Subcutaneous adipose tissue (tissue), 4 donors: ENCODE data around the gene USE1. TPM values are rescaled to one million over a fixed set of nuclear protein-coding genes. Genes with fewer than 3 reads are reported as not detected.

ENCODE experiments used
- CTCF ChIP-seq: fragments of 450-650 bp; IDR thresholded peaks from one replicate; pipeline ENCODE4 v1.5.1; 2016; ENCODE audit warnings: low read depth, mild to moderate bottlenecking, control low read depth, antibody characterized with exemption, moderate library complexity
- total RNA-seq, 4 donors: library from RNA; depleted of rRNA; stranded (reverse); fragments of >200 nt; gene quantifications; one replicate each; pipeline ENCODE4 v1.1.0, GENCODE V29; 2016

Gene USE1
- total RNA-seq, 4 donors from 2014 or later, result 20.5 to 31.3 (median 29.2) TPM

GRCh38 chr19:17216058-17216670 is 1.0 kb downstream of the USE1 start:
- TF ChIP-seq CTCF, result no peak

GRCh38 chr19:17219286-17219685 is 4.1 kb downstream of the USE1 start:
- no peak for TF ChIP-seq CTCF

GRCh38 chr19:17220207-17220758 is 5.1 kb downstream of the USE1 start:
- no peak for TF ChIP-seq CTCF

GRCh38 chr19:17225053-17225452 is 9.9 kb downstream of the USE1 start:
- no peak for TF ChIP-seq CTCF

GRCh38 chr19:17226002-17226933 is 11.1 kb downstream of the USE1 start, which contains the start of gene OCEL1:
Gene OCEL1, plus strand, starts transcription at chr19:17226226. Its CDS starts 22 bp downstream, at chr19:17226248.
- TF ChIP-seq CTCF, result no peak

GRCh38 chr19:17227798-17228367 is 12.7 kb downstream of the USE1 start:
- no peak for TF ChIP-seq CTCF

- TF ChIP-seq CTCF, result no peak
Observed at GRCh38 chr19:17229890-17230289, 14.7 kb downstream of the USE1 start.
